Dedifferentiated amniotic fluid mesenchymal stem cell (primary cell): ENCODE measurements around the gene ZNF785.
"Not testable (repeated sequence)": the region's sequence is repeated elsewhere in the genome, so short reads cannot be mapped to it uniquely, and the experiment has no call there.

ENCODE experiments used
- DNase-seq: peaks from one replicate; pipeline ENCODE4 v3.0.0-alpha.2; 2016; ENCODE audit errors: extremely low spot score

ZNF785 gene

GRCh38 chr16:30539986-30540526 is 45.4 kb downstream of the ZNF785 start:
- DNase-seq, result not testable (repeated sequence)

- no peak for DNase-seq
These were observed 46.2 kb downstream of the ZNF785 start for GRCh38 chr16:30539000-30539964.

- DNase-seq, result not testable (repeated sequence)
These were observed 49.0 kb downstream of the ZNF785 start for GRCh38 chr16:30536391-30537024.

DNA sequence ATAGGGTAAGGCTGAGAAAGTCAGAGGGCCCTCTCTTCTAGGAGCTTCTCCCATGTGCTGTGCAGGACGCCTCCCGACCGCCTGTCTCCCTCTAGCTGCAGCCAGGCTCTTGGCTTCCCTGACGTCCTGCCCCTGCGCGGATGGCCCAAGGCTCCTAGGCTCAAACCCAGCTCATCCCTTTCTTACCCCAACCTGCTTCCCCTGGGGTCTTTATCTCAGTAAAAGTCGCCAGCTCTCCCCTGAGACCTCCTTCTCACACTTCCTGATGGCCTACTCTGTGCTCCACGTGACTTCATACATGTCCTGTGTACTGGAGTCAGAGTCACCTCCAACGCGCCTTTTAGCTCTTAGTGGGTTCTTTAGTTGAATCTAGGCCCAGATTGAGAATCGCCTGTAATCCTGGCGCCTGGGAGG is 49.7 kb downstream of the ZNF785 start:
- DNase-seq, result no peak

DNA sequence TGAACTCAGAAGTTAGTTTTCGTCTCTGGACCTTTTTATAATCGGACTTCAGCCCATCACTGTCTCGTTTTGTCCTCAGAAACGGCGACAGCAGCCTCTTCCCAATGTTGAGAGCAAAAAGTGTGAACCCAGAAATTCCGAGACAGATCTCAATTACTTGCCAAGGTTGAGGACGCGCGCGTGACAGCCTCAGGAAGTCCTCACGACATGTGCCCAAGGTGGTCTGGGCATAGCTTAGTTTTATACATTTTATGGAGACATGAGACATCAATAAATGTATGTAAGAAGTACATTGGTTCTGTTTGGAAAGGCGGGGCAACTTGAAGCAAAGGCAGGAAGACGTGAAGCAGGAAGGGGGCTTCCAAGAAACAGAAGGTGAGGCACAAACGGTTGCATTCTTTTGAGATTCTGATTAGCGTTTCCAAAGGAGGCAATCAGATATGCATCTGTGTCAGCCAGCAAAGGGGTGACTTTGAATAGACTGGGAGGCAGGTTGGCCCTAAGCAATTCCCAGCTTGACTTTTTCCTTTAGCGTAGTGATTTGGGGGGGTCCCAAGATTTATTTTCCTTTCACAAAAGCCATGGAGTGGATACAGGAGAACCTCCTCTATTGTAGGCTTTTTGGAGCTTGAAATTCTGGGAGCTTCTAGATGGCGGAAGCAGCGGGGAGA is 50.3 kb downstream of the ZNF785 start:
- no peak for DNase-seq

DNA sequence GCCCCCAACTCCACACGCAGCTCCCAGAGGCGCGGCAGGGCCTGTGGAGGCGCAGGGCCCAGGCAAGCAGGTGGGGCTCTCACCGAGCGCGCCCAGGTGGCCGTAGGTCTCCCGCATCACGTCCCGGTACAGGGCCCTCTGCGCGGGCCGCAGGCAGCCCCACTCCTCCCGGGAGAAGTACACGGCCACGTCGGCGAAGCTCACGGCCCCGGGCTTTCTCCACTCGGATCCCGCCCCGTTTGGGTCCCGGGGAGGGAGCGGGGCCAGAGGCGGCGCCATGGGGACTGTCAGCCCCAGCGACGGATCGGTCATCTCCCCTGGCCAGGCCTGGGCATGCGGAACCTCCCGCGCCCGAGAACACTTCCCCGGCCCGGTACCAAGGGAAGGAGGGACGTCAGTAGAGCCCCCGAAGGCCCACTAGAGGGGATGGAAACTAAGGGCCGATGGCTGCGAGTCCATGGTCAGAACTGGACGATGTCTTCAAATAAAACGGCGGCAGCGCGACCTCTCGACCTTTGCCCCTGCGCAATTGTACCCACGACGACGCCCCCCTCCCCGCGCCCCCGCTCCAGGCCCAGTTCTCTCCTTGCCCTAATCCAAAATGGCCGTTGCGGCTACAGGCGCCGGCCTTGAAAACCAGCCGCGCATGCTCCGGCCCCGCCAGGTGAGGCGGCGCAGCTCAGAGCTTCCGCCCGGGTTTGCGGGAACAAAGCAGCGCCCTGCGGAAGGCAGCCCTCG is 51.0 kb downstream of the ZNF785 start, which contains the start of gene ZNF747:
Gene ZNF747 (minus strand): TSS at position 491 of the 738 bp plus-strand sequence. CDS start 179 bp downstream, at position 312.
- peak; percentile 43 for DNase-seq

DNA sequence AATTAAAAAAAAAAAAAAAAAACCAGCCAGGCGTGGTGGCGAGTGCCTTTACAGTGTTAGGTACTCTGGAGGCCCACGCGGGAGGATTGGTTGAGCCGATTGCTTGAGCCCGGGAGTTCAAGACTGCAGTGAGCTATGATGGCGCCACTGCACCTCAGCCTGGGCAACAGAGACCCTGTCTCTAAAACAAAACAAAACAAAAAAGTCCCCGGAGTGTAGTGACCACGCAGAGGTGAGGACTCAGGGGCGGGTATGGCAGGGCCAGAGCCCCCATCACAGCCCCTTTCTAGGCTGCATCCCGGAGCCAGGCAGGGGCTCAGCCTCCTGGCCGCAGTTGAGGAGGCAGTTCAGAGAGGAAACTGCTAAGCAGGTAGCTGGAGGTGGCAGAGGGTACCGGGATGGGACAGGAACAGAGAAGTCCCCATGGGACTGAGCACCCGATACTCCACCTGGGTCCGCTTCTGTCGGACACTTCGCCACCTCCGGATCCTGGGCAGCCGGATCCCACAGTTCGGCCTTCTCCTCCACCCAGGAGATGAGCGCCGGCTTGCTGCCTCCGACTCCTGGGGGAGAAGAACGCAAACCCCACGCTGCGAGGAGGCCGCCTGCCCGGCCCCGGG is 51.6 kb downstream of the ZNF785 start:
- DNase-seq, result no peak

DNA sequence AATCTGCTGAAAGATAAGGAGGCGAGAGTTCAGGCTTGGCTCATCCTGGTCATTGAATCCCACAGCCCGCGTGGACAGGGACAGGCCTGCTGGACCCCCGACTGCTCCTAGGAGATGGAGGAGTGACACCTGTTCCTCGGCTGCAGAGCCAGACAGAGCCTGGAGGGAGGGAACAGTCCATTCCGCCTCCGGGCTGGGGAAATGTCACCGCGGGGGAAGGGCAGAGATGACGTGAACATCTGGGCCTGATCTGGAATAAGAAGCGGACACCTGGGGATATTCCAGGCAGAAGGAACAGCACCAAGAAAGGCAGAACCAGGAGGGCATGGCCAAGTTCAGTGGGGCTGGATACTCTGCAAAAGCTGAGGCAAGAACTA is 52.4 kb downstream of the ZNF785 start:
- no peak for DNase-seq

DNA sequence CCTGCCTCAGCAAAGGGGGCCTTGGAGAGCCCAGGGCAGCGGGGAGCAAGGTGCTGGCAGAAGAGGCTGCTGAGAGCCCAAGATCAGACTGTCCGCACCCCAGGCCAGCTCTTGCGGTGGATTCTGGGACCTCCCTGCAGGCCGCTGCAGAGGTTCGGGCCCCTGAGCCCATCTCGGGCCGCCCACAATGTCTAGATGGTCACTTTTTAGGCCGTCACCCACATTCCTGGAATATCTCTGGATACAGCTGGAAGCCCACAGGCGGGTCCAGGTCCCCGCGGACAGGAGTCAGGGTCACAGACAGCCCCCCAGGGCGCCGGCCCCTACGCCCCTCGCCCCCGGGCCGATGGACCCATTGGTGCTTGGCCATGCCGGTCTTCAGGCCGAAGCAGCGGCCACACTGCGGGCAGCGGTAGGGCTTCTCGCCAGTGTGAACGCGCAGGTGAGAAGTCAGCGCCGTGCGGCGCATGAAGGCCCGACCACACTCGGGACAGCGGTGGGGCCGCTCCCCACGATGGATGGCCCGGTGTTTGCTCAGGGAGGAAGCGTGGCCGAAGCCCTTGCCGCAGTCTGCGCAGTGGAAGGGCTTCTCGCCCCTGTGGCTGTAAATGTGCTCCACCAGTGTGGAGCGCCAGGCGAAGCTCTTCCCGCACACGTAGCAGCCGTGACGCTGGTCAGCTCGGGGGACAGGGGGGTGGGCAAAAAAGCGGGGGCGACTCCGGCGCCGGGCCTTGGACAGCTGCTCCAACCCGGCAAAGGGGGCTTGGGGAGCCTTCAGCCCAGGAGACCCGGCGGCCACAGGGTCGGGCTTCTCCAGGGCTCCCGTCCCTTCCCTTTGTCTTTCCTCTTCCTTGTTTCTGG is 53.0 kb downstream of the ZNF785 start:
- no peak for DNase-seq
